Smooth muscle cell (in vitro differentiated cells): ENCODE results near the gene MRGPRF. TPM values are rescaled to one million over a fixed set of nuclear protein-coding genes. Genes with fewer than 3 reads are reported as not detected.

Experiments
- DNase-seq: peaks from one replicate; lab custom pipeline; 2025; ENCODE audit not compliant: unreplicated experiment; lab: John Stamatoyannopoulos, UW
- H2AFZ ChIP-seq: fragments of 200-600 bp; sonication (generic); 2 replicates; pipeline ENCODE4 v1.6.0; 2016; ENCODE audit warnings: antibody characterized with exemption, low read depth, mild to moderate bottlenecking
- H3F3A ChIP-seq: fragments of 200-600 bp; sonication (generic); 2 replicates; pipeline ENCODE4 v1.6.0; 2017; ENCODE audit warnings: antibody characterized with exemption, low read depth
- H3K27ac ChIP-seq: fragments of 200-600 bp; sonication (generic); 2 replicates; pipeline ENCODE4 v1.5.1; 2016; ENCODE audit warnings: low read depth, mild to moderate bottlenecking
- H3K27me3 ChIP-seq: fragments of 200-600 bp; sonication (generic); 2 replicates; pipeline ENCODE4 v1.6.1; 2016; ENCODE audit warnings: low read depth, mild to moderate bottlenecking
- H3K36me3 ChIP-seq: fragments of 200-600 bp; sonication (generic); 2 replicates; pipeline ENCODE4 v1.5.1; 2016; ENCODE audit warnings: low read depth
- H3K4me1 ChIP-seq: fragments of 200-600 bp; sonication (generic); 2 replicates; pipeline ENCODE4 v1.5.1; 2016; ENCODE audit warnings: low read depth
- H3K4me2 ChIP-seq: fragments of 200-600 bp; sonication (generic); 2 replicates; pipeline ENCODE4 v1.6.0; 2016; ENCODE audit warnings: mild to moderate bottlenecking
- H3K4me3 ChIP-seq: fragments of 200-600 bp; sonication (generic); 2 replicates; pipeline ENCODE4 v1.5.1; 2016; ENCODE audit warnings: mild to moderate bottlenecking
- H3K79me2 ChIP-seq: fragments of 200-600 bp; sonication (generic); 2 replicates; pipeline ENCODE4 v1.6.0; 2016; ENCODE audit warnings: low read depth, mild to moderate bottlenecking
- H3K9ac ChIP-seq: fragments of 200-600 bp; sonication (generic); 2 replicates; pipeline ENCODE4 v1.6.0; 2016; ENCODE audit warnings: low read depth
- H3K9me3 ChIP-seq: fragments of 200-600 bp; sonication (generic); replicated peaks from 2 replicates; pipeline ENCODE4 v1.5.1; 2016; ENCODE audit warnings: low read depth
- H4K20me1 ChIP-seq: fragments of 200-600 bp; sonication (generic); 2 replicates; pipeline ENCODE4 v1.6.0; 2016; ENCODE audit warnings: low read depth
- WGBS: methylation state at CpG from one replicate; pipeline ENCODE4 v1.1.7; 2016; ENCODE audit warnings: low lambda C conversion rate; 5-methylcytosine and 5-hydroxymethylcytosine counted together
- polyA plus RNA-seq: library from polyadenylated mRNA; unstranded; fragments of >200 nt; fragmentation: Nextera tagmentation; extraction: Ambion mirVana; gene quantifications from 2 replicates; pipeline ENCODE4 v1.2.1, GENCODE V29; 2016
- total RNA-seq: library from RNA; depleted of rRNA; stranded (reverse); fragments of >200 nt; gene quantifications from 2 replicates; pipeline ENCODE4 v1.2.3, GENCODE V29; 2014
- TF ChIP-seq, protein P1 (sequence below): fragments of 200-600 bp; sonication (generic); IDR thresholded peaks from 2 replicates; pipeline ENCODE4 v1.5.1; 2017; ENCODE audit warnings: borderline replicate concordance, mild to moderate bottlenecking, antibody characterized with exemption; ENCODE audit not compliant: insufficient read depth, poor library complexity, severe bottlenecking

Gene MRGPRF
- total and polyA plus RNA-seq, 2 experiments from 2014 or later, result 6.7 to 17.2 TPM

DNA sequence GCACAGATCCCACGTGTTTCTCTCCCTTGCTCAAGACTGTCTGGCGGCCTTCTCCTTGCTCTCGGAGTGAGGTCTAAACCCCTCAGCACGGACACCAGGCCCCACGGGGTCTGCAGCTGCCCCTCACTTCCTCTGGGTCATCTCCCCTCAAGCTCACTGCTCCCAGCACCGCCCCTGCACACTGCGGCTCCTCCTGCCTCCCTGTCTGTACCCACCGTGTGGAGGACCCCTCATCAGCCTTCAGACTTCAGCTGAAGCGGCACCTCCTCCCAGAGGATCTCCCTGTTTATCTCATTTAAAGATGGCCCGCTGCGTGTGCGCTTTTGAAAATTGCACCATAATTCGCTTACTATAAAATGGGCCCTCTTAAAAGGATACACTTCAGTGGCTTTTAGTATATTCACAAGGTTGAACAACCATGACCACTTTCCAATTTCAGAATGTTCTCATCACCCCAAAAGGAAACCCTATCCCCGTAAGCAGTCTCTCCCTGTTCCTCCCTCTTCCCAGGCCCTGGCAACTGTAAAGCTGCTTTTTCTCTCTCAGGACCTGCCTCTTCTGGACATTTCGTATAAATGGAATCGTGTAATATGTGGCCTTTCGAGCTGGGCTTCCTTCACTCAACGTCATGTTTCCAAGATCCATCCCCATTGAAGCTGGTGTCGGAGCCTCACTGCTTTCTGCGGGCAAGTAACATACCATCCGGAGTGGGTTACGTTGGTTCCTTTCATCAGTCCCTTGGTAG, 21.2 kb upstream of the MRGPRF start:
- Histone ChIP-seq H3K79me2 (no peaks in the 10 kb centered on the region), H3K4me1 (no peaks in the 10 kb centered on the region), H3K4me2 (no peak overlapping the region), H3K36me3 (no peaks in the 10 kb centered on the region), H3K9ac (no peak overlapping the region), H3K9me3 (no peaks in the 10 kb centered on the region), H4K20me1 (no peaks in the 10 kb centered on the region), H3K27me3 (no peaks in the 10 kb centered on the region), H2AFZ (no peak overlapping the region), H3K27ac (no peak overlapping the region), H3K4me3 (no peak overlapping the region), H3F3A (no peaks in the 10 kb centered on the region)
- TF ChIP-seq, protein P1, sequence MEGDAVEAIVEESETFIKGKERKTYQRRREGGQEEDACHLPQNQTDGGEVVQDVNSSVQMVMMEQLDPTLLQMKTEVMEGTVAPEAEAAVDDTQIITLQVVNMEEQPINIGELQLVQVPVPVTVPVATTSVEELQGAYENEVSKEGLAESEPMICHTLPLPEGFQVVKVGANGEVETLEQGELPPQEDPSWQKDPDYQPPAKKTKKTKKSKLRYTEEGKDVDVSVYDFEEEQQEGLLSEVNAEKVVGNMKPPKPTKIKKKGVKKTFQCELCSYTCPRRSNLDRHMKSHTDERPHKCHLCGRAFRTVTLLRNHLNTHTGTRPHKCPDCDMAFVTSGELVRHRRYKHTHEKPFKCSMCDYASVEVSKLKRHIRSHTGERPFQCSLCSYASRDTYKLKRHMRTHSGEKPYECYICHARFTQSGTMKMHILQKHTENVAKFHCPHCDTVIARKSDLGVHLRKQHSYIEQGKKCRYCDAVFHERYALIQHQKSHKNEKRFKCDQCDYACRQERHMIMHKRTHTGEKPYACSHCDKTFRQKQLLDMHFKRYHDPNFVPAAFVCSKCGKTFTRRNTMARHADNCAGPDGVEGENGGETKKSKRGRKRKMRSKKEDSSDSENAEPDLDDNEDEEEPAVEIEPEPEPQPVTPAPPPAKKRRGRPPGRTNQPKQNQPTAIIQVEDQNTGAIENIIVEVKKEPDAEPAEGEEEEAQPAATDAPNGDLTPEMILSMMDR, result no peak
- DNase-seq, result no peak
- 96% methylated on average over 22 of the region's 22 CpGs for WGBS

DNA sequence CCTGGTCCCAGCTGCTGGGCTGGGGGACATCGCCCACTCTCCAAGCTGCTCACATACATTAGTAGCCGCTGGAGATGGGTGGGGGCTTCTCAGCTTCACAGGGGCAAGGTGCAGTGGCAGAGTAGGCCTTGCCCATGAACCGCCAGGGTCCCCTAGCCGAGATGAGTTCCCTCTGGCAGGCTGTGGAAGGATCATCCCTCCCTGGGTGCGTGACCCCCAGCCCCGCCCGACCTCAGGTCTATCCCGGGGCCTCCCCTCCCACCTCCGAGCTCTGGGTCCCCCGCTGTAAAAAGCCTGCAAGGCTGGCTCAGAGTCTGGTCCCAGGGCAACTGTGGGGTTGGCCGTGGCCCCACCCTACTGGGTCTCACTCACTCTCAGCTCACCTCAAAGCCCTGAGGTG, 20.4 kb upstream of the MRGPRF start:
- Histone ChIP-seq H3K27ac (no peak overlapping the region), H3K9me3 (no peaks in the 10 kb centered on the region), H3K4me2 (no peak overlapping the region), H3K36me3 (no peaks in the 10 kb centered on the region), H3K79me2 (no peaks in the 10 kb centered on the region), H4K20me1 (no peaks in the 10 kb centered on the region), H3K27me3 (no peaks in the 10 kb centered on the region), H3K4me1 (no peaks in the 10 kb centered on the region), H2AFZ (no peak overlapping the region), H3K9ac (no peak overlapping the region), H3F3A (no peaks in the 10 kb centered on the region), H3K4me3 (no peak overlapping the region)
- TF ChIP-seq, protein P1, result no peak
- 95% methylated on average over 8 of the region's 11 CpGs for WGBS
- no peak for DNase-seq

DNA sequence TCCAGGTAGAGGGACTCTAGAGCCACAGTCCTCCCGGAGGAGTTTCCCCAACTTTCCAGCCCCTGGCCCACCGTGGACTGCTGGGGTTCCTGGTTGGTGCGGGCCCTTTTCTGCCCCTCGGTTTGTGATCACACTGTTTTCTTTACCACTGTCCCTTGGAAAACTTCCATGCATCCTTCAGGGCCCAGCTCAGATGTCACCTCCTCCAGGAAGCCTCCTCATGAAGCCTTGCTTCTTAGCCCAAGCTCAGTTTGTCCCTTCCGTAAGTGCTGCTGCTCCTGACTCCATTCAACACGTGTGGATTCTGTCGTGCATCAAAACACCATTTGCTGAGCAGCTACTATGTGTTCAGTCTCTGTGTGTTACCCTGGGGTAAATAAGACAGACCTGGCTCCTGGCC, 19.8 kb upstream of the MRGPRF start:
- H3K79me2 ChIP-seq, result no peaks in the 10 kb centered on the region
- no peaks in the 10 kb centered on the region for H3F3A ChIP-seq
- no peaks in the 10 kb centered on the region for H3K9me3 ChIP-seq
- no peak overlapping the region for H3K4me3 ChIP-seq
- H3K4me1 ChIP-seq, result no peaks in the 10 kb centered on the region
- no peak overlapping the region for H3K9ac ChIP-seq
- no peak overlapping the region for H3K4me2 ChIP-seq
- no peaks in the 10 kb centered on the region for H3K36me3 ChIP-seq
- no peak overlapping the region for H3K27ac ChIP-seq
- no peak overlapping the region for H2AFZ ChIP-seq
- WGBS, result 91% methylated on average over 7 of the region's 7 CpGs
- H3K27me3 ChIP-seq, result no peaks in the 10 kb centered on the region
- no peak for DNase-seq
- TF ChIP-seq, protein P1, result no peak
- H4K20me1 ChIP-seq, result no peaks in the 10 kb centered on the region

GRCh38 chr11:69030301-69030700, 17.3 kb upstream of the MRGPRF start:
- H3K79me2 ChIP-seq, result no peaks in the 10 kb centered on the region
- no peaks in the 10 kb centered on the region for H3K27me3 ChIP-seq
- no peaks in the 10 kb centered on the region for H4K20me1 ChIP-seq
- H3K4me3 ChIP-seq, result no peak overlapping the region
- no peak overlapping the region for H3K27ac ChIP-seq
- TF ChIP-seq, protein P1, result no peak
- WGBS, result 93% methylated on average over 6 of the region's 6 CpGs
- H3K9ac ChIP-seq, result no peak overlapping the region
- H3K4me2 ChIP-seq, result no peak overlapping the region
- H2AFZ ChIP-seq, result no peak overlapping the region
- H3F3A ChIP-seq, result no peaks in the 10 kb centered on the region
- no peaks in the 10 kb centered on the region for H3K9me3 ChIP-seq
- H3K4me1 ChIP-seq, result no peaks in the 10 kb centered on the region
- DNase-seq, result no peak
- no peaks in the 10 kb centered on the region for H3K36me3 ChIP-seq
